ENCODE data around the gene BRAT1.

Gene BRAT1

GRCh38 chr7:2504889-2505375, 50.4 kb downstream of the BRAT1 start:
- Histone ChIP-seq H3K9ac (ENCODE audit: low read length) (no peak overlapping the region), H3K4me1 (ENCODE audit: control insufficient read depth, insufficient read depth, low read length) (peaks cover 15% of the 10 kb centered on the region), H3K27me3 (ENCODE audit: control insufficient read depth, insufficient read depth, low read length) (peaks cover 3% of the 10 kb centered on the region), H3K36me3 (ENCODE audit: control insufficient read depth, insufficient read depth, low read length) (no peaks in the 10 kb centered on the region), H3K9me3 (ENCODE audit: control insufficient read depth, low read length) (no peaks in the 10 kb centered on the region), H3K4me3 (ENCODE audit: low read length) (no peak overlapping the region)

- peaks cover 9% of the 10 kb centered on the region for H3K4me1 ChIP-seq (ENCODE audit: control insufficient read depth, insufficient read depth, low read length)
- H3K36me3 ChIP-seq (ENCODE audit: control insufficient read depth, insufficient read depth, low read length) = no peaks in the 10 kb centered on the region
- H3K27me3 ChIP-seq (ENCODE audit: control insufficient read depth, insufficient read depth, low read length) = peaks cover 3% of the 10 kb centered on the region
- no peak overlapping the region for H3K4me3 ChIP-seq (ENCODE audit: low read length)
- H3K9ac ChIP-seq (ENCODE audit: low read length) = no peak overlapping the region
- no peaks in the 10 kb centered on the region for H3K9me3 ChIP-seq (ENCODE audit: control insufficient read depth, low read length)
Measured at GRCh38 chr7:2504128-2504888, 51.0 kb downstream of the BRAT1 start.

- Histone ChIP-seq H3K36me3 (ENCODE audit: control insufficient read depth, insufficient read depth, low read length) (no peaks in the 10 kb centered on the region), H3K27me3 (ENCODE audit: control insufficient read depth, insufficient read depth, low read length) (no peaks in the 10 kb centered on the region), H3K9me3 (ENCODE audit: control insufficient read depth, low read length) (no peaks in the 10 kb centered on the region), H3K4me1 (ENCODE audit: control insufficient read depth, insufficient read depth, low read length) (no peaks in the 10 kb centered on the region), H3K4me3 (ENCODE audit: low read length) (no peak overlapping the region), H3K9ac (ENCODE audit: low read length) (no peak overlapping the region)
Measured at GRCh38 chr7:2503056-2503941, 52.0 kb downstream of the BRAT1 start.

- H3K4me3 ChIP-seq (ENCODE audit: low read length) = no peak overlapping the region
- no peaks in the 10 kb centered on the region for H3K9me3 ChIP-seq (ENCODE audit: control insufficient read depth, low read length)
- no peaks in the 10 kb centered on the region for H3K27me3 ChIP-seq (ENCODE audit: control insufficient read depth, insufficient read depth, low read length)
- H3K4me1 ChIP-seq (ENCODE audit: control insufficient read depth, insufficient read depth, low read length) = no peaks in the 10 kb centered on the region
- no peak overlapping the region for H3K9ac ChIP-seq (ENCODE audit: low read length)
- H3K36me3 ChIP-seq (ENCODE audit: control insufficient read depth, insufficient read depth, low read length) = no peaks in the 10 kb centered on the region
Measured at GRCh38 chr7:2502647-2502966, 52.7 kb downstream of the BRAT1 start.

- H3K36me3 ChIP-seq (ENCODE audit: control insufficient read depth, insufficient read depth, low read length) = no peaks in the 10 kb centered on the region
- no peak overlapping the region for H3K9ac ChIP-seq (ENCODE audit: low read length)
- H3K27me3 ChIP-seq (ENCODE audit: control insufficient read depth, insufficient read depth, low read length) = no peaks in the 10 kb centered on the region
- no peaks in the 10 kb centered on the region for H3K9me3 ChIP-seq (ENCODE audit: control insufficient read depth, low read length)
- H3K4me3 ChIP-seq (ENCODE audit: low read length) = no peak overlapping the region
- no peaks in the 10 kb centered on the region for H3K4me1 ChIP-seq (ENCODE audit: control insufficient read depth, insufficient read depth, low read length)
Measured at GRCh38 chr7:2501947-2502646, 53.2 kb downstream of the BRAT1 start.

GRCh38 chr7:2500701-2501100, 54.6 kb downstream of the BRAT1 start:
- Histone ChIP-seq H3K36me3 (ENCODE audit: control insufficient read depth, insufficient read depth, low read length) (no peaks in the 10 kb centered on the region), H3K9ac (ENCODE audit: low read length) (no peak overlapping the region), H3K4me3 (ENCODE audit: low read length) (no peak overlapping the region), H3K9me3 (ENCODE audit: control insufficient read depth, low read length) (no peaks in the 10 kb centered on the region), H3K27me3 (ENCODE audit: control insufficient read depth, insufficient read depth, low read length) (no peaks in the 10 kb centered on the region), H3K4me1 (ENCODE audit: control insufficient read depth, insufficient read depth, low read length) (no peaks in the 10 kb centered on the region)

GRCh38 chr7:2499719-2500430, 55.4 kb downstream of the BRAT1 start:
- H3K9ac ChIP-seq (ENCODE audit: low read length) = no peak overlapping the region
- H3K4me3 ChIP-seq (ENCODE audit: low read length) = no peak overlapping the region
- H3K4me1 ChIP-seq (ENCODE audit: control insufficient read depth, insufficient read depth, low read length) = peaks cover under 1% of the 10 kb centered on the region
- no peaks in the 10 kb centered on the region for H3K27me3 ChIP-seq (ENCODE audit: control insufficient read depth, insufficient read depth, low read length)
- no peaks in the 10 kb centered on the region for H3K9me3 ChIP-seq (ENCODE audit: control insufficient read depth, low read length)
- H3K36me3 ChIP-seq (ENCODE audit: control insufficient read depth, insufficient read depth, low read length) = no peaks in the 10 kb centered on the region

GRCh38 chr7:2499181-2499580, 56.1 kb downstream of the BRAT1 start:
- H3K9me3 ChIP-seq (ENCODE audit: control insufficient read depth, low read length) = no peaks in the 10 kb centered on the region
- H3K36me3 ChIP-seq (ENCODE audit: control insufficient read depth, insufficient read depth, low read length) = no peaks in the 10 kb centered on the region
- no peak overlapping the region for H3K9ac ChIP-seq (ENCODE audit: low read length)
- H3K4me3 ChIP-seq (ENCODE audit: low read length) = no peak overlapping the region
- peaks cover 7% of the 10 kb centered on the region for H3K4me1 ChIP-seq (ENCODE audit: control insufficient read depth, insufficient read depth, low read length)
- H3K27me3 ChIP-seq (ENCODE audit: control insufficient read depth, insufficient read depth, low read length) = no peaks in the 10 kb centered on the region

GRCh38 chr7:2498708-2499107, 56.6 kb downstream of the BRAT1 start:
- H3K36me3 ChIP-seq (ENCODE audit: control insufficient read depth, insufficient read depth, low read length) = no peaks in the 10 kb centered on the region
- no peaks in the 10 kb centered on the region for H3K9me3 ChIP-seq (ENCODE audit: control insufficient read depth, low read length)
- H3K27me3 ChIP-seq (ENCODE audit: control insufficient read depth, insufficient read depth, low read length) = no peaks in the 10 kb centered on the region
- H3K4me1 ChIP-seq (ENCODE audit: control insufficient read depth, insufficient read depth, low read length) = peaks cover 12% of the 10 kb centered on the region
- no peak overlapping the region for H3K9ac ChIP-seq (ENCODE audit: low read length)
- no peak overlapping the region for H3K4me3 ChIP-seq (ENCODE audit: low read length)

- H3K36me3 ChIP-seq (ENCODE audit: control insufficient read depth, insufficient read depth, low read length) = no peaks in the 10 kb centered on the region
- no peak overlapping the region for H3K4me3 ChIP-seq (ENCODE audit: low read length)
- peaks cover 21% of the 10 kb centered on the region for H3K4me1 ChIP-seq (ENCODE audit: control insufficient read depth, insufficient read depth, low read length)
- H3K9me3 ChIP-seq (ENCODE audit: control insufficient read depth, low read length) = no peaks in the 10 kb centered on the region
- H3K9ac ChIP-seq (ENCODE audit: low read length) = no peak overlapping the region
- peaks cover 6% of the 10 kb centered on the region for H3K27me3 ChIP-seq (ENCODE audit: control insufficient read depth, insufficient read depth, low read length)
Measured at GRCh38 chr7:2497500-2498336, 57.6 kb downstream of the BRAT1 start.

GRCh38 chr7:2497065-2497464, 58.3 kb downstream of the BRAT1 start:
- Histone ChIP-seq H3K9me3 (ENCODE audit: control insufficient read depth, low read length) (no peaks in the 10 kb centered on the region), H3K4me3 (ENCODE audit: low read length) (no peak overlapping the region), H3K36me3 (ENCODE audit: control insufficient read depth, insufficient read depth, low read length) (no peaks in the 10 kb centered on the region), H3K27me3 (ENCODE audit: control insufficient read depth, insufficient read depth, low read length) (peaks cover 6% of the 10 kb centered on the region), H3K4me1 (ENCODE audit: control insufficient read depth, insufficient read depth, low read length) (peaks cover 21% of the 10 kb centered on the region), H3K9ac (ENCODE audit: low read length) (no peak overlapping the region)

Measured in mucosa of stomach (tissue), 1 donor.